LNCAP (cell line): ENCODE data around the gene SEMA3D.

Source experiments
- CTCF ChIP-seq: fragments of 450-650 bp; IDR thresholded peaks from 2 replicates; pipeline ENCODE4 v1.5.1; 2017; ENCODE audit warnings: mild to moderate bottlenecking

SEMA3D gene

GRCh38 chr7:85095806-85096205, 91.0 kb downstream of the SEMA3D start:
- TF ChIP-seq CTCF: no peak

GRCh38 chr7:85095366-85095765, 91.5 kb downstream of the SEMA3D start:
- no peak for TF ChIP-seq CTCF

DNA sequence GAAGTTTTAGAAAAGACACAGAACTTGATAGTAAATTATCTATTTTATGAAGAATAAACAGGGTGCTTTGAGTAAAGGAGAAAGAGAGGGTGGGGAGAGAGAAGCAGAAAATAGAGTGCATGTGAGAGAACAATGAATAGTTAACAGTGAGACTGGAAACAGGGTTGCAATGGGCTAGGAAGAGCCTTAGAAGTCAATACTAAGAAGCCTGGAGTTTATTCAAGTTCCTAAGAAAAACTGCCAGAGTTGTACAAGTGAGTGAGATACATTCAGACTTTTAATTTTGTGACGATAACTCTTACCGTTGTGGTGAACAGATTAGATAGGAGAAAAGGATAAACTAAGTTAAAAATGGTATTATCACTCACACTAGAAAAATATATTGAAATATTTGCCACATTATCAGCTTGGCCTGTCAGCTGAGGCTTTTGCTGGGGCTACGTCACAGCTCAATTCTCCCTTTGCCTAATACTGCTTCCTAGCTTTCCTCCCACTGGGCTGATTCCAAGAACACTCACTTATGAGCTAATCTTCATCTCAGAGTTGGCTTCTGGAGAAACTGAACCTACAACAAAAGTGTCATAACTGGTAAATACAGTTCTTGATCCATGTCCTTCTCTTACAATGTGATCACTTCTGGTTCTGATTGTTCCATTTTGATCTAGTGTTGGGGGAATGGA, 92.7 kb downstream of the SEMA3D start:
- no peak for TF ChIP-seq CTCF

- no peak for TF ChIP-seq CTCF
These were observed 95.3 kb downstream of the SEMA3D start for GRCh38 chr7:85091565-85091928.

- TF ChIP-seq CTCF: no peak
These were observed 95.8 kb downstream of the SEMA3D start for GRCh38 chr7:85090919-85091564.

GRCh38 chr7:85090143-85090542, 96.7 kb downstream of the SEMA3D start:
- no peak for TF ChIP-seq CTCF

GRCh38 chr7:85081846-85082245, 105.0 kb downstream of the SEMA3D start:
- no peak for TF ChIP-seq CTCF
